Pancreas (tissue), 10 donors: Measurements from ENCODE around the gene CEL. TPM values are rescaled to one million over a fixed set of nuclear protein-coding genes. Genes with fewer than 3 reads are reported as not detected.
A peak's percentile ranks its signal among the peaks of the same experiment; 100 is the strongest.

Experiments used
- ATAC-seq, 4 donors: fragments of 200-7000 bp; cut with Tn5 transposase; one replicate each; pipeline versions ENCODE4 v1.8.0 to v1.9.1; 2020; ENCODE audit warnings: mild to moderate bottlenecking in 4 of 4, moderate library complexity in 4 of 4
- DNase-seq, 6 donors: peaks; one replicate each; pipeline ENCODE4 v3.0.0-alpha.2; 2020
- FAIRE-seq: peaks from 2 replicates; lab custom pipeline; 2012; peaks lifted over from hg19 to GRCh38; lab: Jason Lieb, UNC
- H3K27ac ChIP-seq, 4 donors: fragments of 200-600 bp; sonication (generic); 1 replicate in 3 of 4; 2 replicates in 1 of 4; pipeline versions ENCODE4 v1.5.0 to v1.8.0; 2020
- H3K27me3 ChIP-seq, 4 donors: fragments of 200-600 bp; one replicate each; pipeline ENCODE4 v1.8.0; 2021
- H3K36me3 ChIP-seq, 3 donors: fragments of 200-600 bp; sonication (generic) in 1 of 3; one replicate each; pipeline versions ENCODE4 v1.5.0 to v1.8.0; 2020 to 2021
- H3K4me1 ChIP-seq, 3 donors: fragments of 200-600 bp; one replicate each; pipeline ENCODE4 v1.8.0; 2021
- H3K4me3 ChIP-seq, 4 donors: fragments of 200-600 bp; sonication (generic) in 2 of 4; one replicate each; pipeline versions ENCODE4 v1.5.0 to v1.8.0; 2020 to 2021
- H3K9me3 ChIP-seq, 4 donors: fragments of 200-600 bp; one replicate each; pipeline ENCODE4 v1.8.0; 2021
- CTCF ChIP-seq, 4 donors: fragments of 200-600 bp; sonication (generic) in 3 of 4; IDR thresholded peaks; one replicate each; pipeline versions ENCODE4 v1.5.0 to v1.8.0; 2021; ENCODE audit warnings: antibody characterized with exemption in 4 of 4
- WGBS, 2 donors: extraction: QIAGEN DNeasy Blood & Tissue Kit; methylation state at CpG; one replicate each; pipeline ENCODE4 v1.1.7; 2013; 5-methylcytosine and 5-hydroxymethylcytosine counted together
- intact Hi-C, 3 donors: fragments of 100-400 bp; cut with DNase I; formaldehyde crosslinking; loops; one replicate each; pipeline versions ENCODE4 v1.11.1 to v1.14.2; 2022
- polyA plus RNA-seq, 2 donors: library from polyadenylated mRNA; stranded (reverse); fragments of 200-250 nt; gene quantifications; one replicate each; pipeline ENCODE4 v1.2.3, GENCODE V29; 2013
- total RNA-seq, 6 donors: library from RNA; stranded (reverse); fragmentation: NEBNext Ultra II Directional in 4 of 6; extraction: Animal tissue kit (Norgen Biotek cat#: 25700) in 4 of 6; gene quantifications; one replicate each; pipeline versions ENCODE4 v1.2.1 to v1.2.4, GENCODE V29; 2021 to 2023
- donor health status: healthy with polysubstance abuse.
- donor health status: DM: no; HTN: no; CAD: no; lungs with moderate emphysema.
- donor health status: DM: no; HTN: no; CAD: no.
- donor health status: control.
- donor health status: control.
- donor health status: Bipolar disorder and iron deficiency.
- donor health status: DM: yes; HTN: yes; CAD: no.
- donor health status: DM: no; HTN: no; CAD: no.
- donor health status: DM: no; HTN: no; CAD: no.
- donor health status: DM: yes; HTN: yes; CAD: no.

The CEL gene
- total and polyA plus RNA-seq, 8 donors, result 2,560 to 24,413 (median 16,465) TPM

- H3K9me3 ChIP-seq, result no peaks in the 10 kb centered on the region
- FAIRE-seq (no peak), ATAC-seq (peak in 2 of 4 donors; percentile 10 to 31), DNase-seq (peak in 3 of 6 donors; percentile 23 to 70 (median 57))
- H3K36me3 ChIP-seq, result peaks cover 4 to 27% (median 19%) of the 10 kb centered on the region in 3 donors
- H3K4me1 ChIP-seq, result peaks cover 17 to 33% (median 28%) of the 10 kb centered on the region in 3 donors
- peak overlapping the region in 2 of 4 donors; percentile 47 to 58 for H3K27ac ChIP-seq
- no peaks in the 10 kb centered on the region for H3K27me3 ChIP-seq
- intact Hi-C loops, result no loop called here
- TF ChIP-seq CTCF (IDR thresholded peaks at IDR 0.05), result no peak
- WGBS, 2 donors, result 87 to 89% methylated on average over 5 to 7 of the region's 7 CpGs
- no peak overlapping the region for H3K4me3 ChIP-seq
These were observed 50.9 kb downstream of the CEL start for GRCh38 chr9:133112663-133113026.

GRCh38 chr9:133113163-133113948 is 51.6 kb downstream of the CEL start:
- TF ChIP-seq CTCF (IDR thresholded peaks at IDR 0.05), result no peak
- no peak for FAIRE-seq
- no peaks in the 10 kb centered on the region for H3K9me3 ChIP-seq
- intact Hi-C loops, result no loop called here
- peaks cover 4 to 19% (median 11%) of the 10 kb centered on the region in 3 donors for H3K36me3 ChIP-seq
- 76 to 77% methylated on average over 19 of the region's 19 CpGs for WGBS, 2 donors
- no peak overlapping the region for H3K4me3 ChIP-seq
- no peaks in the 10 kb centered on the region for H3K27me3 ChIP-seq
- peaks cover 20 to 40% (median 32%) of the 10 kb centered on the region in 3 donors for H3K4me1 ChIP-seq
- ATAC-seq, result peak in 2 of 4 donors; percentile 5 to 10
- H3K27ac ChIP-seq, result peak overlapping the region in 3 of 4 donors; percentile 42 to 58 (median 47)
- DNase-seq, result peak in 4 of 6 donors; percentile 31 to 66 (median 49)

- H3K4me1 ChIP-seq, result peaks cover 20 to 48% (median 38%) of the 10 kb centered on the region in 3 donors
- ATAC-seq (peak in 3 of 4 donors; percentile 39 to 51 (median 49)), DNase-seq (peak in 4 of 6 donors; percentile 38 to 81 (median 60)), FAIRE-seq (no peak)
- WGBS, 2 donors, result 48 to 53% methylated on average over 20 of the region's 20 CpGs
- intact Hi-C loops, result no loop called here
- no peaks in the 10 kb centered on the region for H3K27me3 ChIP-seq
- H3K36me3 ChIP-seq, result peaks cover 0 to 11% (median 3%) of the 10 kb centered on the region in 3 donors
- H3K27ac ChIP-seq, result peak overlapping the region in 3 of 4 donors; percentile 42 to 58 (median 47)
- no peaks in the 10 kb centered on the region for H3K9me3 ChIP-seq
- TF ChIP-seq CTCF (IDR thresholded peaks at IDR 0.05), result no peak
- no peak overlapping the region for H3K4me3 ChIP-seq
These were observed 52.4 kb downstream of the CEL start for GRCh38 chr9:133113949-133114885.

- H3K27me3 ChIP-seq, result no peaks in the 10 kb centered on the region
- TF ChIP-seq CTCF (IDR thresholded peaks at IDR 0.05), result no peak
- DNase-seq (peak in 4 of 6 donors; percentile 21 to 68 (median 42)), FAIRE-seq (no peak), ATAC-seq (no peak)
- H3K9me3 ChIP-seq, result no peaks in the 10 kb centered on the region
- 87 to 91% methylated on average over 19 of the region's 19 CpGs for WGBS, 2 donors
- peaks cover 0 to 5% (median 0%) of the 10 kb centered on the region in 3 donors for H3K36me3 ChIP-seq
- intact Hi-C loops, result no loop called here
- peaks cover 26 to 56% (median 46%) of the 10 kb centered on the region in 3 donors for H3K4me1 ChIP-seq
- no peak overlapping the region for H3K4me3 ChIP-seq
- peak overlapping the region in 3 of 4 donors; percentile 42 to 58 (median 47) for H3K27ac ChIP-seq
These were observed 53.3 kb downstream of the CEL start for GRCh38 chr9:133114886-133115603.
